Epithelial cell of esophagus (primary cell): Measurements from ENCODE around the gene TENM4.
A peak's percentile ranks its signal among the peaks of the same experiment; 100 is the strongest.

Experiments used
- DNase-seq: peaks from one replicate; pipeline ENCODE4 v3.0.0; 2010; ENCODE audit warnings: low read depth
- H3K4me3 ChIP-seq: 2 replicates; pipeline ENCODE4 v1.5.1; 2011; ENCODE audit warnings: mild to moderate bottlenecking, low read length, control low read depth
- TF ChIP-seq, protein P1 (sequence below): IDR thresholded peaks from 2 replicates; pipeline ENCODE4 v1.5.1; 2011; ENCODE audit warnings: low read depth, mild to moderate bottlenecking, low read length, control low read depth, inconsistent platforms; ENCODE audit not compliant: insufficient read depth; ENCODE audit errors: missing control alignments

The TENM4 gene

GRCh38 chr11:79157738-79158137 lies 283.1 kb downstream of the TENM4 start:
- DNase-seq: peak; percentile 54
- H3K4me3 ChIP-seq: no peak overlapping the region
- TF ChIP-seq, protein P1, sequence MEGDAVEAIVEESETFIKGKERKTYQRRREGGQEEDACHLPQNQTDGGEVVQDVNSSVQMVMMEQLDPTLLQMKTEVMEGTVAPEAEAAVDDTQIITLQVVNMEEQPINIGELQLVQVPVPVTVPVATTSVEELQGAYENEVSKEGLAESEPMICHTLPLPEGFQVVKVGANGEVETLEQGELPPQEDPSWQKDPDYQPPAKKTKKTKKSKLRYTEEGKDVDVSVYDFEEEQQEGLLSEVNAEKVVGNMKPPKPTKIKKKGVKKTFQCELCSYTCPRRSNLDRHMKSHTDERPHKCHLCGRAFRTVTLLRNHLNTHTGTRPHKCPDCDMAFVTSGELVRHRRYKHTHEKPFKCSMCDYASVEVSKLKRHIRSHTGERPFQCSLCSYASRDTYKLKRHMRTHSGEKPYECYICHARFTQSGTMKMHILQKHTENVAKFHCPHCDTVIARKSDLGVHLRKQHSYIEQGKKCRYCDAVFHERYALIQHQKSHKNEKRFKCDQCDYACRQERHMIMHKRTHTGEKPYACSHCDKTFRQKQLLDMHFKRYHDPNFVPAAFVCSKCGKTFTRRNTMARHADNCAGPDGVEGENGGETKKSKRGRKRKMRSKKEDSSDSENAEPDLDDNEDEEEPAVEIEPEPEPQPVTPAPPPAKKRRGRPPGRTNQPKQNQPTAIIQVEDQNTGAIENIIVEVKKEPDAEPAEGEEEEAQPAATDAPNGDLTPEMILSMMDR: no peak

DNA sequence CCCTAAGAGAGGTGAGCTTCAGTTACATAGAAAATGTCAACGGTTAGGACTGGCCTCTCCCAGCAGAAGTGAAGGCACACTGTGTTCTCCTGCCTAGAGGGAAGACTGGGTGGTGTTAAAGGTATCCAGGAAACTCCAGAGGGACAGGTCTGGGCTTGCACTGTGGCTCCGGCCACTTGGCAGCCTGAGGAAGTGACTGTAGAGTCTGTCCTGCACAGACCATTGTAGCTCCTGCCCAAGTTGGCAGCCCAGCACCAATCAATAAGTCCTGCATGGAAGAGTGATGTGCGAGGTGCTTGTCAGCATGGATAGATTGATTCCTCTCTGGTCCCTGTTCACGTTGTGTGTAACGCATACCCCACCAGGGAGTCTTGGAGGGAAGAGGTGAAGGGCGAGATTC lies 284.8 kb downstream of the TENM4 start:
- TF ChIP-seq, protein P1: no peak
- peak; percentile 80 for DNase-seq
- H3K4me3 ChIP-seq: no peak overlapping the region

GRCh38 chr11:79155237-79155636 lies 285.6 kb downstream of the TENM4 start:
- TF ChIP-seq, protein P1: no peak
- H3K4me3 ChIP-seq: no peak overlapping the region
- DNase-seq: no peak

DNA sequence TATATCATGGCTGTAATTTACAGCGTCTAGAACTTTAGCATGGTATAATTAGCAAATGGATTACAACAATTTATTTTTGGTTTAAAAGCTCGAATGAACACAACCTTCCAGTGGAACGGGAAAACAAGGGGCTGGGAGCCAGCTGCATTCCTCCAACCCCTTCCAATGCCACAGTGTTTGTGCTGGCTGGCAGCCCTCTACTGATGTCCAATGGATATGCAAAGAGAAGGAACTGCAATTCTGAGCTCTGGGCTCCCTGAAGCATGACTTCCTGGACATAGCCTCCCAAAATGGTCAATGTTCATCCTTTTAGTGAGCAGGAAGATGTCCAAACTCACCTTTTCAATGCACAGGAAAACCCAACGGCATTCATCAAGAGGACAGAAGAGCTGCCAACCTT lies 288.3 kb downstream of the TENM4 start:
- TF ChIP-seq, protein P1: no peak
- no peak overlapping the region for H3K4me3 ChIP-seq
- no peak for DNase-seq

- H3K4me3 ChIP-seq: no peak overlapping the region
- TF ChIP-seq, protein P1: no peak
- DNase-seq: no peak
Observed at GRCh38 chr11:79151396-79151795, 289.4 kb downstream of the TENM4 start.

- TF ChIP-seq, protein P1: no peak
- no peak overlapping the region for H3K4me3 ChIP-seq
- peak; percentile 73 for DNase-seq
Observed at GRCh38 chr11:79150966-79151365, 289.9 kb downstream of the TENM4 start.

DNA sequence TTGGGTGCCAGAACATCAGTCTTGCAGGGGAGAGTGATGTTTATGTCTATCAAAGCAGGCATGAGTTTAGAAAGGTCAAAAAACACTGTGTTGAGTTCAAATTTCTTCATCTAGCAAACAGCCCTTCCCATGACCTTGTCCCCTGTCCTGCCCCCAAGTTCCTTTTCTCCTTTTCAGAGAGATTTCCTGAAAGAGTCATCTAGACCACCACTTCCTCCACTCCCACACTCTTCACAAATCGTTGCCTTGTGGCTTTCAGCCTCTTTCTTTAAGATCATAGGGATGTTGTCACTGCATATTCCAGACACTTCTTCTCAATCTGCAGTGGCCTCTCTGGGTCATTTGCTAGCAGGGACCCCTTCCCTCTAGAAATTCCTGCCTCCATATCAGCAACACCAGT lies 290.5 kb downstream of the TENM4 start:
- no peak for DNase-seq
- TF ChIP-seq, protein P1: no peak

More for the DNA sequence above, 290.5 kb downstream of the TENM4 start:
- no peak overlapping the region for H3K4me3 ChIP-seq
